ENCODE measurements around the gene ATRN.

GRCh38 chr20:3486850-3487249, 16.0 kb downstream of the ATRN start:
- TF ChIP-seq CTCF (conservative IDR thresholded peaks at IDR 0.05) (no peak), ZFX (IDR thresholded peaks at IDR 0.05) (no peak)

All from C4-2B (cell line).